CD4-positive, CD25-positive, alpha-beta regulatory T cell (primary cell): ENCODE results near the gene CENPK. TPM values are rescaled to one million over a fixed set of nuclear protein-coding genes. Genes with fewer than 3 reads are reported as not detected.
A peak's percentile ranks its signal among the peaks of the same experiment; 100 is the strongest.

Source experiments
- ATAC-seq, 2 donors: fragments of 150-1000 bp; cut with Tn5 transposase; one replicate each; pipeline ENCODE4 v1.10.0; 2021; ENCODE audit warnings: low read depth in 2 of 2, moderate number of reproducible peaks in 2 of 2, moderate library complexity in 1 of 2
- DNase-seq, 3 donors: peaks; one replicate each; pipeline versions ENCODE4 v3.0.0 to v3.0.0-alpha.2; 2012 to 2022; ENCODE audit warnings: mixed read lengths in 1 of 3
- H3K27ac ChIP-seq: one replicate; pipeline ENCODE4 v1.7.0; 2013; ENCODE audit warnings: mild to moderate bottlenecking, low read length; ENCODE audit not compliant: insufficient read depth, poor library complexity, severe bottlenecking
- H3K27me3 ChIP-seq: one replicate; pipeline ENCODE4 v1.7.0; 2013; ENCODE audit warnings: low read length; ENCODE audit not compliant: control insufficient read depth, insufficient read depth
- H3K36me3 ChIP-seq: one replicate; pipeline ENCODE4 v1.7.0; 2013; ENCODE audit warnings: mild to moderate bottlenecking, low read length, moderate library complexity; ENCODE audit not compliant: control insufficient read depth, insufficient read depth
- H3K4me1 ChIP-seq: 2 replicates; pipeline ENCODE4 v1.7.0; 2013; ENCODE audit warnings: mild to moderate bottlenecking, low read length; ENCODE audit not compliant: insufficient read depth, control insufficient read depth, poor library complexity, severe bottlenecking
- H3K4me3 ChIP-seq: one replicate; pipeline ENCODE4 v1.7.0; 2013; ENCODE audit warnings: low read depth, mild to moderate bottlenecking, low read length, moderate library complexity
- H3K9me3 ChIP-seq, 2 experiments: 1 replicate in 1 of 2; 2 replicates in 1 of 2; pipeline ENCODE4 v1.7.0; 2013; ENCODE audit warnings: low read length in 2 of 2, mild to moderate bottlenecking in 1 of 2, moderate library complexity in 1 of 2; ENCODE audit not compliant: control insufficient read depth in 2 of 2
- H3K27ac Mint-ChIP-seq, 3 donors: one replicate each; pipeline ENCODE4 v1.8.0; 2020 to 2022; ENCODE audit warnings: mild to moderate bottlenecking in 3 of 3, mixed read lengths in 3 of 3, moderate library complexity in 2 of 3
- H3K27me3 Mint-ChIP-seq: one replicate; pipeline ENCODE4 v1.8.0; 2022; ENCODE audit warnings: mild to moderate bottlenecking, mixed read lengths
- H3K36me3 Mint-ChIP-seq: one replicate; pipeline ENCODE4 v1.8.0; 2020; ENCODE audit warnings: mixed read lengths
- H3K4me1 Mint-ChIP-seq, 4 donors: one replicate each; pipeline ENCODE4 v1.8.0; 2020 to 2022; ENCODE audit warnings: mixed read lengths in 4 of 4, mild to moderate bottlenecking in 1 of 4
- H3K4me3 Mint-ChIP-seq, 4 donors: one replicate each; pipeline ENCODE4 v1.8.0; 2020 to 2022; ENCODE audit warnings: mild to moderate bottlenecking in 4 of 4, mixed read lengths in 4 of 4, moderate library complexity in 3 of 4
- H3K9me3 Mint-ChIP-seq, 7 donors: one replicate each; pipeline ENCODE4 v1.8.0; 2020 to 2022; ENCODE audit warnings: mixed read lengths in 7 of 7, mild to moderate bottlenecking in 3 of 7, moderate library complexity in 2 of 7
- polyA plus RNA-seq, 4 donors: library from polyadenylated mRNA; unstranded; fragments of 300-500 nt; fragmentation: Illumina TruSeq; gene quantifications; one replicate each; pipeline ENCODE4 v1.2.3, GENCODE V29; 2021
- total RNA-seq: library from RNA; stranded (reverse); gene quantifications from one replicate; pipeline ENCODE4 v1.2.3, GENCODE V29; 2022

The CENPK gene
- total and polyA plus RNA-seq, 5 donors from 2014 or later: 20.8 to 47.9 (median 42.8) TPM

DNA sequence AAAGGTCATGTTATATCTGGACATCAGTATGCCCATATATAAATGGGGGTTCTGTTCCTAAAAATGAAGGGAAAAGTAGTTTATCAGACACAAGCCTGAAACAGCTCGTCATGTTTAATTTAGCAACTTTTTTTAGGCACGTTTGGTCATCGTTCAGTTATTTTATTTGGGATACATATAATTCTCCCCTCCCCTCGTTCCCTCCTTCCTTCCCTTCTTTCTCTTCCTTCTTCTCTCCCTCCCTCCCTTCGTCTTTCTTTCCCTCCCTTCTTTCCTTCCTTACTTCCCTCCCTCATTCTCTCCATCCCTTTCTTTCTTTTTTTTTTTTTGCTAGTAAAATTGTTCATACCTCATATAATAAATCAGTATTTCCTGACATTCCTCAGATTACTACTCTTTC lies 3.5 kb upstream of the CENPK start:
- H3K4me1 Mint-ChIP-seq: peaks cover 18 to 72% (median 59%) of the 10 kb centered on the region in 4 donors
- no peaks in the 10 kb centered on the region for H3K27me3 Mint-ChIP-seq
- H3K4me1 ChIP-seq: peaks cover 32% of the 10 kb centered on the region
- no peaks in the 10 kb centered on the region for H3K9me3 ChIP-seq
- peaks cover 32% of the 10 kb centered on the region for H3K36me3 ChIP-seq
- no peaks in the 10 kb centered on the region for H3K27me3 ChIP-seq
- H3K27ac ChIP-seq: no peak overlapping the region
- no peaks in the 10 kb centered on the region for H3K9me3 Mint-ChIP-seq
- H3K36me3 Mint-ChIP-seq: peaks cover 18% of the 10 kb centered on the region
- H3K27ac Mint-ChIP-seq: peak overlapping the region in 1 of 3 donors; percentile 63
- H3K4me3 Mint-ChIP-seq: peak overlapping the region in 1 of 4 donors; percentile 13
- ATAC-seq (no peak), DNase-seq (no peak)
- peak overlapping the region; percentile 7 for H3K4me3 ChIP-seq

DNA sequence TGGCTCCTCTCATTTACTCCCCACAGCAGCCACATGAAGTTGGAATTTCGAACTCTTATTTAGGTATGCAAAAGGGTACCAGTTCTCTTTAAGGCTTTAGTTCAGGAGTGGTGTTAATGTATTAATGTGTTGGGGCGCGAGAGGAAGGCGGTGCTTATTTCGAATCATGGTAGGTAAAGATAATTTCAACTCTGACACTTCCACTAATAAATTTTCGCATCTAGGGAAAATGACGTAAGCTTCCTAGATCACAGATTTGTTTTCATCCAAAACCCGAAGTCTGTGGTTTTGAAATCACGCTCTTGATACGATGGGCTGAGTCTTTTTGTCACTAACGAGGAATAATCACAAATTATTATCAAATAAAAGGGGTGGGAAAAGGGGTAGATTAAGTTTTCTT lies 809 bp upstream of the CENPK start:
- H3K27me3 ChIP-seq: no peaks in the 10 kb centered on the region
- Mint-ChIP-seq H3K9me3 (no peaks in the 10 kb centered on the region), H3K4me3 (peak overlapping the region; percentile 94 to 99 (median 97)), H3K27me3 (no peaks in the 10 kb centered on the region), H3K27ac (peak overlapping the region; percentile 96 to 100 (median 99)), H3K36me3 (peaks cover 16% of the 10 kb centered on the region), H3K4me1 (peaks cover 23 to 74% (median 57%) of the 10 kb centered on the region in 4 donors)
- peaks cover 38% of the 10 kb centered on the region for H3K4me1 ChIP-seq
- H3K27ac ChIP-seq: peak overlapping the region; percentile 95
- no peak for ATAC-seq
- H3K36me3 ChIP-seq: peaks cover 12% of the 10 kb centered on the region
- no peaks in the 10 kb centered on the region for H3K9me3 ChIP-seq
- DNase-seq: peak in 1 of 3 donors; percentile 46
- H3K4me3 ChIP-seq: peak overlapping the region; percentile 99

DNA sequence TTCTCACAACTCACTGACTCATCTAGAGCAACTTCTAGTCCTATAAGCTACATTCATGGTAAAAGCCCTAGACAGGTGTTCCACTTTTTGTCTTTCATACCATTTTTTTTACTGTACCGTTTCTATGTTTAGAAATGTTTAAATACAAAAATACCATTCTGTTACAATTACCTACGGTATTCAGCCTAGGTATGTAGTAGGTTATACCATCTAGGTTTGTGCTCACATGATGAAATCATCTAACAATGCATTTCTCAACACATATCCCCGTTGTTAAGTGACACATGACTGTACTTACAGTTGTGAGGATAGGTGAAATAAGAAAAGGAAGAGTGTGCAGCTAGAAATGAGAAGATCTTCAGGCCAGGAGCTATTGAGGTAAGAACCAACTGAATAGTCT lies 6.2 kb downstream of the CENPK start:
- Histone ChIP-seq H3K4me3 (no peak overlapping the region), H3K4me1 (peaks cover 8% of the 10 kb centered on the region), H3K36me3 (peaks cover 29% of the 10 kb centered on the region), H3K27ac (no peak overlapping the region), H3K27me3 (no peaks in the 10 kb centered on the region), H3K9me3 (no peaks in the 10 kb centered on the region)
- Mint-ChIP-seq H3K9me3 (no peaks in the 10 kb centered on the region), H3K4me3 (peak overlapping the region in 1 of 4 donors; percentile 63), H3K27me3 (no peaks in the 10 kb centered on the region), H3K4me1 (peaks cover 36 to 54% (median 37%) of the 10 kb centered on the region in 4 donors), H3K27ac (peak overlapping the region in 1 of 3 donors; percentile 9), H3K36me3 (peaks cover 40% of the 10 kb centered on the region)
- DNase-seq (no peak), ATAC-seq (no peak)

- Mint-ChIP-seq H3K36me3 (peaks cover 40% of the 10 kb centered on the region), H3K4me3 (peak overlapping the region in 1 of 4 donors; percentile 63), H3K27ac (no peak overlapping the region), H3K4me1 (peaks cover 31 to 49% (median 35%) of the 10 kb centered on the region in 4 donors), H3K27me3 (no peaks in the 10 kb centered on the region), H3K9me3 (no peaks in the 10 kb centered on the region)
- Histone ChIP-seq H3K36me3 (peaks cover 29% of the 10 kb centered on the region), H3K27ac (no peak overlapping the region), H3K9me3 (no peaks in the 10 kb centered on the region), H3K4me1 (peaks cover 2% of the 10 kb centered on the region), H3K27me3 (no peaks in the 10 kb centered on the region), H3K4me3 (no peak overlapping the region)
- DNase-seq: no peak
- ATAC-seq: no peak
Measured at GRCh38 chr5:65556181-65556580, 6.8 kb downstream of the CENPK start.

GRCh38 chr5:65555287-65555686 lies 7.7 kb downstream of the CENPK start:
- Mint-ChIP-seq H3K9me3 (no peaks in the 10 kb centered on the region), H3K4me3 (peak overlapping the region in 2 of 4 donors; percentile 12 to 35), H3K4me1 (peaks cover 28 to 48% (median 34%) of the 10 kb centered on the region in 4 donors), H3K36me3 (peaks cover 47% of the 10 kb centered on the region), H3K27ac (peak overlapping the region; percentile 17 to 43 (median 42)), H3K27me3 (no peaks in the 10 kb centered on the region)
- DNase-seq (no peak), ATAC-seq (no peak)
- peaks cover 35% of the 10 kb centered on the region for H3K36me3 ChIP-seq
- H3K4me1 ChIP-seq: no peaks in the 10 kb centered on the region
- H3K9me3 ChIP-seq: no peaks in the 10 kb centered on the region
- no peak overlapping the region for H3K27ac ChIP-seq
- H3K27me3 ChIP-seq: no peaks in the 10 kb centered on the region
- H3K4me3 ChIP-seq: no peak overlapping the region

DNA sequence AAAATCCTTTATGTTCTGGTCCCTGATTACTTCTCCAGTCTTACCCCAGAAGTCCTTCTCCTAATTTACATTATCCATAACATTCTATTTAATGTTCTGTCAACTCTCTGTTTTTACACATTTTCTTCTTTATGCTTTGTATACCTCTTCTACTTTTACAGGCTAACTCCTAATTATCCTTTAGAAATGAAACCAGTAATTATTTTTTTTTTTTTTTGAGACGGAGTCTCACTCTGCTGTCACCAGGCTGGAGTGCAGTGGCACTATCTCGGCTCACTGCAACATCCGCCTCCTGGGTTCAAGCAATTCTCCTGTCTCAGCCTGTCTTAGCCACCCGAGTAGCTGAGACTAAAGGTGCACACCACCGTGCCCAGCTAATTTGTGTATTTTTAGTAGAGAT lies 9.0 kb downstream of the CENPK start:
- ATAC-seq: no peak
- DNase-seq: no peak
- H3K4me1 Mint-ChIP-seq: peaks cover 30 to 43% (median 36%) of the 10 kb centered on the region in 4 donors
- H3K4me3 ChIP-seq: no peak overlapping the region
- H3K27ac Mint-ChIP-seq: peak overlapping the region in 2 of 3 donors; percentile 5 to 62
- H3K36me3 Mint-ChIP-seq: peaks cover 54% of the 10 kb centered on the region
- peaks cover 43% of the 10 kb centered on the region for H3K36me3 ChIP-seq
- H3K27me3 Mint-ChIP-seq: no peaks in the 10 kb centered on the region
- no peaks in the 10 kb centered on the region for H3K9me3 ChIP-seq
- H3K9me3 Mint-ChIP-seq: no peaks in the 10 kb centered on the region
- H3K27ac ChIP-seq: no peak overlapping the region
- H3K4me3 Mint-ChIP-seq: no peak overlapping the region
- H3K4me1 ChIP-seq: no peaks in the 10 kb centered on the region
- no peaks in the 10 kb centered on the region for H3K27me3 ChIP-seq

DNA sequence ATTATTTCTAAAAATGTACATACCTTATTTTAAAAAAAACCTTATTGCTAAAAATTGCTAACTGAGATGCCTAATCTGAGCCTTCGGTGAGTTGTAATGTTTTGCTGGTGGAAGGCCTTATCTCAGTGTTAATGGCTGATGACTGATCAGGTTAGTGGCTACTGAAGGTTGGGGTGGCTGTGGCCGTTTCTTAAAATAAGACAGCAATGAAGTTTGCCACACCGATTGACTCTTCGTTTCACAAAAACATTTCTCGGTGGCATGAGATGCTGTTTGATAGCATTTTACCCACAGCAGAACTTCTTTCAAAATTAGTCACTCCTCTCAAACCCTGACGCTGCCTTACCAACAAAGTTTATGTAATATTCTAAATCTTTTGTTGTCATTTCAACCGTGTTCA lies 14.7 kb downstream of the CENPK start:
- Mint-ChIP-seq H3K4me3 (no peak overlapping the region), H3K27me3 (no peaks in the 10 kb centered on the region), H3K4me1 (peaks cover 14 to 31% (median 23%) of the 10 kb centered on the region in 4 donors), H3K27ac (peak overlapping the region in 2 of 3 donors; percentile 15 to 70), H3K36me3 (peaks cover 48% of the 10 kb centered on the region), H3K9me3 (no peaks in the 10 kb centered on the region)
- no peak overlapping the region for H3K4me3 ChIP-seq
- peak overlapping the region; percentile 41 for H3K27ac ChIP-seq
- peaks cover 34% of the 10 kb centered on the region for H3K36me3 ChIP-seq
- H3K9me3 ChIP-seq: no peaks in the 10 kb centered on the region
- no peak for ATAC-seq
- H3K4me1 ChIP-seq: peaks cover 3% of the 10 kb centered on the region
- peak in 1 of 3 donors; percentile 59 for DNase-seq
- no peaks in the 10 kb centered on the region for H3K27me3 ChIP-seq

GRCh38 chr5:65546141-65546540 lies 16.8 kb downstream of the CENPK start:
- Histone ChIP-seq H3K4me3 (no peak overlapping the region), H3K27ac (no peak overlapping the region), H3K4me1 (peaks cover 3% of the 10 kb centered on the region), H3K9me3 (no peaks in the 10 kb centered on the region), H3K36me3 (peaks cover 46% of the 10 kb centered on the region), H3K27me3 (no peaks in the 10 kb centered on the region)
- H3K9me3 Mint-ChIP-seq: no peaks in the 10 kb centered on the region
- ATAC-seq: no peak
- no peak overlapping the region for H3K4me3 Mint-ChIP-seq
- DNase-seq: no peak
- H3K27ac Mint-ChIP-seq: no peak overlapping the region
- H3K36me3 Mint-ChIP-seq: peaks cover 55% of the 10 kb centered on the region
- H3K27me3 Mint-ChIP-seq: no peaks in the 10 kb centered on the region
- peaks cover 12 to 22% (median 18%) of the 10 kb centered on the region in 4 donors for H3K4me1 Mint-ChIP-seq
